PC-9 (cell line): ENCODE measurements around the gene MYCL.

Experiments
- EZH2 ChIP-seq: fragments of 200-600 bp; sonication (generic); IDR thresholded peaks from 2 replicates; pipeline ENCODE4 v1.8.0; 2017; ENCODE audit warnings: antibody characterized with exemption, low read depth
- TF ChIP-seq, protein P1 (sequence below): fragments of 200-600 bp; sonication (generic); conservative IDR thresholded peaks from 2 replicates; pipeline ENCODE4 v1.6.1; 2017; ENCODE audit warnings: mixed run types, antibody characterized with exemption, mild to moderate bottlenecking, moderate library complexity

DNA sequence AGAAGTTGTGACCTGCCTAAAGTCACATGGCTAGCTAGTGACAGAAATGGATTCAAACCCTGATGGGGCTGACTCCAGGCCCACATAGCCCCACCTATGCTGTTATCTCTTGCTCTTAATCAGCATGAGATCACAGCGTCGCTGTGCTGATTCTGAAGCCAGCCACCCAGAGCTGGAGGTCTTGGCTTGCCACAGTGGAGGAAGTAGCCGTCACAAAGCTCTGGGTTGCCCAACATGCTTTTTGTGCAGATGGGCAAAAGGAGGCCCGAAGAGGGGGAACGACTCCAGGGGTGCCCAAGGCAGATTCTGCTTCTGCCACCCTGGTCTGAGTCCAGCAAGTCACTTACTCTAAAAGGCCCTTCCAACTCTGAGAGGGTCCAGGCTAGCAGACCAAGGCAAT is 38.5 kb upstream of the MYCL start:
- no peak for TF ChIP-seq EZH2
- TF ChIP-seq, protein P1, sequence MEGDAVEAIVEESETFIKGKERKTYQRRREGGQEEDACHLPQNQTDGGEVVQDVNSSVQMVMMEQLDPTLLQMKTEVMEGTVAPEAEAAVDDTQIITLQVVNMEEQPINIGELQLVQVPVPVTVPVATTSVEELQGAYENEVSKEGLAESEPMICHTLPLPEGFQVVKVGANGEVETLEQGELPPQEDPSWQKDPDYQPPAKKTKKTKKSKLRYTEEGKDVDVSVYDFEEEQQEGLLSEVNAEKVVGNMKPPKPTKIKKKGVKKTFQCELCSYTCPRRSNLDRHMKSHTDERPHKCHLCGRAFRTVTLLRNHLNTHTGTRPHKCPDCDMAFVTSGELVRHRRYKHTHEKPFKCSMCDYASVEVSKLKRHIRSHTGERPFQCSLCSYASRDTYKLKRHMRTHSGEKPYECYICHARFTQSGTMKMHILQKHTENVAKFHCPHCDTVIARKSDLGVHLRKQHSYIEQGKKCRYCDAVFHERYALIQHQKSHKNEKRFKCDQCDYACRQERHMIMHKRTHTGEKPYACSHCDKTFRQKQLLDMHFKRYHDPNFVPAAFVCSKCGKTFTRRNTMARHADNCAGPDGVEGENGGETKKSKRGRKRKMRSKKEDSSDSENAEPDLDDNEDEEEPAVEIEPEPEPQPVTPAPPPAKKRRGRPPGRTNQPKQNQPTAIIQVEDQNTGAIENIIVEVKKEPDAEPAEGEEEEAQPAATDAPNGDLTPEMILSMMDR, result no peak
